Measurements from ENCODE around the gene CACNA2D2.

Gene CACNA2D2

GRCh38 chr3:50428007-50428633, 75.3 kb downstream of the CACNA2D2 start:
- no peak for DNase-seq (ENCODE audit: low spot score)
- no peak for FAIRE-seq

GRCh38 chr3:50427217-50427616, 76.2 kb downstream of the CACNA2D2 start:
- FAIRE-seq (no peak), DNase-seq (ENCODE audit: low spot score) (no peak)

GRCh38 chr3:50425911-50426310, 77.5 kb downstream of the CACNA2D2 start:
- FAIRE-seq (no peak), DNase-seq (ENCODE audit: low spot score) (no peak)

- FAIRE-seq (no peak), DNase-seq (ENCODE audit: low spot score) (no peak)
Measured at GRCh38 chr3:50423543-50423942, 79.9 kb downstream of the CACNA2D2 start.

- DNase-seq (ENCODE audit: low spot score): no peak
- no peak for FAIRE-seq
Measured at GRCh38 chr3:50422153-50422552, 81.3 kb downstream of the CACNA2D2 start.

GRCh38 chr3:50419595-50420370, 83.7 kb downstream of the CACNA2D2 start:
- no peak for FAIRE-seq
- no peak for DNase-seq (ENCODE audit: low spot score)

- peak; percentile 4 for DNase-seq (ENCODE audit: low spot score)
Measured at GRCh38 chr3:50418850-50419249, 84.6 kb downstream of the CACNA2D2 start.

GRCh38 chr3:50417637-50418033, 85.8 kb downstream of the CACNA2D2 start:
- DNase-seq (ENCODE audit: low spot score) (no peak), FAIRE-seq (no peak)

More at GRCh38 chr3:50418850-50419249, 84.6 kb downstream of the CACNA2D2 start:
- no peak for FAIRE-seq

GRCh38 chr3:50416736-50417636, 86.4 kb downstream of the CACNA2D2 start:
- DNase-seq (ENCODE audit: low spot score): no peak
- FAIRE-seq: no peak

- DNase-seq (ENCODE audit: low spot score) (no peak), FAIRE-seq (no peak)
Measured at GRCh38 chr3:50415816-50416215, 87.6 kb downstream of the CACNA2D2 start.

- FAIRE-seq (no peak), DNase-seq (ENCODE audit: low spot score) (no peak)
Measured at GRCh38 chr3:50415061-50415460, 88.4 kb downstream of the CACNA2D2 start.

- DNase-seq (ENCODE audit: low spot score) (no peak), FAIRE-seq (no peak)
Measured at GRCh38 chr3:50414616-50415015, 88.8 kb downstream of the CACNA2D2 start.

- DNase-seq (ENCODE audit: low spot score) (no peak), FAIRE-seq (no peak)
Measured at GRCh38 chr3:50412231-50412754, 91.1 kb downstream of the CACNA2D2 start.

GRCh38 chr3:50411229-50411628, 92.2 kb downstream of the CACNA2D2 start:
- FAIRE-seq (no peak), DNase-seq (ENCODE audit: low spot score) (no peak)

- FAIRE-seq: no peak
- no peak for DNase-seq (ENCODE audit: low spot score)
Measured at GRCh38 chr3:50410608-50411139, 92.8 kb downstream of the CACNA2D2 start.

- DNase-seq (ENCODE audit: low spot score) (no peak), FAIRE-seq (no peak)
Measured at GRCh38 chr3:50410185-50410584, 93.2 kb downstream of the CACNA2D2 start.

GRCh38 chr3:50408443-50408944, 94.9 kb downstream of the CACNA2D2 start:
- no peak for DNase-seq (ENCODE audit: low spot score)
- no peak for FAIRE-seq

GRCh38 chr3:50406487-50406886, 96.9 kb downstream of the CACNA2D2 start:
- FAIRE-seq: no peak

GRCh38 chr3:50405249-50405648, 98.2 kb downstream of the CACNA2D2 start:
- no peak for FAIRE-seq
- DNase-seq (ENCODE audit: low spot score): no peak

More at GRCh38 chr3:50406487-50406886, 96.9 kb downstream of the CACNA2D2 start:
- DNase-seq (ENCODE audit: low spot score): no peak

GRCh38 chr3:50401978-50402595, 101.3 kb downstream of the CACNA2D2 start:
- no peak for FAIRE-seq
- no peak for DNase-seq (ENCODE audit: low spot score)

- FAIRE-seq (no peak), DNase-seq (ENCODE audit: low spot score) (no peak)
Measured at GRCh38 chr3:50396502-50396901, 106.9 kb downstream of the CACNA2D2 start.

Data from RCC 7860 (cell line).